Kasumi-1 (cell line): ENCODE measurements around the gene SKOR2.
"Not testable (repeated sequence)": the region's sequence is repeated elsewhere in the genome, so short reads cannot be mapped to it uniquely, and the experiment has no call there.

Experiments used
- DNase-seq, 2 experiments: peaks; one replicate each; lab custom pipeline; 2025; lab: John Stamatoyannopoulos, UW

Gene SKOR2

GRCh38 chr18:47203626-47204464 lies 47.6 kb downstream of the SKOR2 start:
- no peak for DNase-seq

GRCh38 chr18:47195961-47196360 lies 55.5 kb downstream of the SKOR2 start:
- DNase-seq, result peak in 1 of 2 experiments; percentile 24

GRCh38 chr18:47191961-47192360 lies 59.5 kb downstream of the SKOR2 start:
- DNase-seq, result no peak

- DNase-seq, result no peak
Measured at GRCh38 chr18:47187721-47188120, 63.7 kb downstream of the SKOR2 start.

DNA sequence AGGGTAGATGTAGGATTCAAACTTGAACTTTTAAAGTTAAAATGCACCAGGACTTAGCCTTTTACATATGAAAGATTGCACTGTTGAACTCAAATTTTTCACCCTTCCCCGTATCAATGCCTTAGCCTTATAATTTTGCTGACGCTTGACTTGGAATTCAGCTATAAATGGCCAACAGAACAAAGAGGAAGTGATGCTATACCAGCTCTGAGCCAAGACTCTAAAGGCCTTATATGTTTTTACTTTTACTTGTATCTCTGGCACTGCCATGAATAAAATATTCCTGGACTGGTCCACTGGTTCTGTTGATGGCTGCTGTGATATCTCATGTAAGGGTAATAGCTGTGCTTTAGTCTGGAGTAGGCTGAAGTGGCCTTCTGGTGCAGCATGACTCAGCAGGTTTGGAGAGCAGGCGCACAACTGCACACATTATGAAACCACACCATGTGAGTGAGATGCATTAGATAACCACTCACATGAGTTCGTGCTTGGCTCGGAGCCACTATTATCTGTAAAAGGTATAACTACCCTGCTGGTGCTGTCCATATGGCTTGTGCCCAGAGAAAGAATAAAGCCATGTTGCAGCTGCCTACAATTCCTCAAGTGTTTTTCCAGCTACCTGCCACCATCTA lies 66.9 kb downstream of the SKOR2 start:
- no peak for DNase-seq

- DNase-seq, result not testable (repeated sequence)
Measured at GRCh38 chr18:47182156-47182555, 69.3 kb downstream of the SKOR2 start.

GRCh38 chr18:47180765-47181164 lies 70.7 kb downstream of the SKOR2 start:
- DNase-seq, result no peak

GRCh38 chr18:47179520-47179919 lies 71.9 kb downstream of the SKOR2 start:
- DNase-seq, result no peak

DNA sequence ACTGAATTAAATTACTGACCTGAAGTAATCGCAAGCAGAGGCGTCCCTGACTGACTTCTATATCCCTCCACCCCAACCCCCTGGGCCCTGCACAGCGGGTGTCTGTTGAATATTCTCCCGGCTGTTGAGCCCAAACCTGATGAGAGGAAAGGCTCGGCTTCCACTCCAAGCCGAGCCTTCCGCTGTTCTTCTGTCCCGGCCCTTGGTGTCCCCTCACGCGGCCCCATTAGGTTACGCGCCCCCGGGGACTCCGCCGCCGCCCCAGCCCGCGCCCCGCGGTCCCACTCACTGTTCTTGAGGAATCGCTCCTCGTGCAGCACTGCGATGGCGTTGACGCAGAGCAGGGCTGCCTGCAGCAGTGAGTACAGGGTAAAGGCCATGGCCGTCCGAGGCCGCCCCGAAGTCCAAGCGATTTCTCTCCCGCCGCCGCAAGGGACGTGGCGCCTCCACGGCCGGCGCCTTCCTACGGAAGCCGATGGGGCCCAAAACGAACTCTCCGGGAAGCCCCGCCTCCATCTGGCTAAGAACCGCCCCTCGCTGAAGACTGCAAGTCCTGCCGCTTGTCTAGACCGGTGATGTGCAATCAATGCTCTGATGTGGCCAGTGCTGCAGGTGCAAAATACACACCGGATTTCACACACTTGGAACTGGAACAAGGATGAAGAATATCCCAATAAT lies 75.4 kb downstream of the SKOR2 start, which contains the start of gene IER3IP1:
IER3IP1 (minus strand) TSS at position 467 of the 678 bp plus-strand sequence; CDS start at position 380, 87 bp downstream.
- peak; percentile 85 to 92 for DNase-seq

- DNase-seq, result no peak
Measured at GRCh38 chr18:47175283-47175897, 76.1 kb downstream of the SKOR2 start.

GRCh38 chr18:47174545-47175116 lies 76.8 kb downstream of the SKOR2 start:
- no peak for DNase-seq

DNA sequence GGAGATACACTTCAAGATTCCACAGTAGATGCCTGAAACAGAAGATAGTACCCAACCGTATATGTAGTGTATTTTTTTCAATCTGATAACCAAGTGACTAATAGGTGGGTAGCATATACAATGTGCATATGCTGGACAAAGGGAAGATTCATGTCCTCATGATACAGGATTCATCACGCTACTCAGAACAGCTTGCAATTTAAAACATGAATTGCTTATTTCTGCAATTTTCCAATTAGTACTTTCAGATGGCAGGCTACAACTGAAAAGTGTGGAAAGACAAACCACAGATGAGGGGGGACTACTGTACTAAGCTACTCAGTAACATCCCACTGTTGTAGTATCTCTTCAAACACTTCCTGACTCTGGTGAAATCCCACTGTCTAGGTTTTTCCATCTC lies 79.0 kb downstream of the SKOR2 start:
- no peak for DNase-seq

DNA sequence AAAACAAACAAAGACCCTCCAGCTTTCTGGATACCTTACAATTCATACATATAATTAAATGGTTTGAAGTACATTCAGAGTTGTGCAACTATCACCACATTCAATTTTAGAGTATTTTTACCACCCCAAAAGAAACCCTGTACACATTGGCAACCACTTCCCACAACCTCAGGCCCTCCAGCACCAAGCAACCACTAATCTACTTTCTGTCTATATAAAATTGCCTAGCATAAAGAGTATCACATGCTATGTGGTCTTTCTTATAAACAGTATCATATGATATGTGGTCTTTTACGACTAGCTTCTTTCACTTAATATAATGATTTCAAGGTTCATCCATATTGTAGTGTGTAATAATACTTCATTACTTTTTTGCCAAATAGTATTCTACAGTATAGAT lies 82.5 kb downstream of the SKOR2 start:
- DNase-seq, result no peak

GRCh38 chr18:47168509-47168908 lies 83.0 kb downstream of the SKOR2 start:
- no peak for DNase-seq

DNA sequence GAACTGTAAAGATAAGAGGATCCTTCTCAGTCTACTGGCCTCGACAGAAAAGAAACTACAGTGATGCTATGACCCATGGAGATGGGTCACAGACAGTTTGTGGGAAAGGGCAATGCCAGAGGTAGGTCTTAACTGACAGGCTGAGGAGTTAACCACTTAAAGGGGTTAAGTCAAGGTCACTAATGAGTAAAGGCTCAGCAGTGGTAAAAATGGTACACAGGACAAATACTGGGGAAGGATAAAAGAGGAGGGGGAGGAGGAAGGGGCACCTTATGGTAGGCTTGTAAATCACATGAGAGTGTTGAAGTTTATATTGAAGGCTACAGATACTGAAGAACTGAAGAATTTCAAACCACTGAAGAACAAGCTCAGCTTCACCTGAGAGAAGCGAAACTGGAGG lies 85.2 kb downstream of the SKOR2 start:
- DNase-seq, result no peak

DNA sequence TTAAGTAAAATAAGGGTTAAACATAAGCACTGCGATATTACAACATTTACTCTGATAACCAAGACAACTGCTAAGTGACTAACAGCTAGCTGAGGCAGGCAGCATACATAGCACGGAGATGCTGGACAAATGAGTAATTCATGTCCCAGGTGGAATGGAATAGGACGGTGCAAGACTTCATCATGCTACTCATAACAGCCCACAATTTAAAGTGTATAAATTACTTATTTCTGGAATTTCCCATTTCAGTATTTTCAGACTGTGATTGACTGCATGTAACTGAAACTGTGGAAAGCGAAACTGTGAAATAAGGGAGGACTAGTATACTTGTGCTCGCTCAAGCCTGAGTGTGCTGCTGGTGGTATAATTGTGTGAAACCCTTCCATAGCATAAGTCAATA lies 88.2 kb downstream of the SKOR2 start:
- DNase-seq, result no peak

- DNase-seq, result no peak
Measured at GRCh38 chr18:47160256-47160655, 91.2 kb downstream of the SKOR2 start.

- not testable (repeated sequence) for DNase-seq
Measured at GRCh38 chr18:47158404-47158803, 93.1 kb downstream of the SKOR2 start.
